Sigmoid colon (tissue), 7 donors: Measurements from ENCODE around the gene GLTP. TPM values are rescaled to one million over a fixed set of nuclear protein-coding genes. Genes with fewer than 3 reads are reported as not detected.

Source experiments
- DNase-seq: peaks from one replicate; pipeline ENCODE4 v3.0.0-alpha.2; 2019
- H3K27ac ChIP-seq, 4 donors: fragments of 200-600 bp; sonication (generic); one replicate each; pipeline ENCODE4 v1.5.1; 2016 to 2019; ENCODE audit warnings: mild to moderate bottlenecking in 1 of 4
- H3K27me3 ChIP-seq, 3 donors: fragments of 200-600 bp; sonication (generic); one replicate each; pipeline ENCODE4 v1.5.1; 2019; ENCODE audit warnings: mild to moderate bottlenecking in 1 of 3
- H3K36me3 ChIP-seq, 4 donors: fragments of 200-600 bp; sonication (generic); one replicate each; pipeline ENCODE4 v1.5.1; 2016 to 2019
- H3K4me1 ChIP-seq, 4 donors: fragments of 200-600 bp; sonication (generic); one replicate each; pipeline ENCODE4 v1.5.1; 2017 to 2019
- H3K4me3 ChIP-seq, 4 donors: fragments of 200-600 bp; sonication (generic); one replicate each; pipeline ENCODE4 v1.5.1; 2017 to 2019; ENCODE audit warnings: mild to moderate bottlenecking in 2 of 4, moderate library complexity in 1 of 4
- H3K9me3 ChIP-seq, 4 donors: fragments of 200-600 bp in 3 of 4; sonication (generic) in 3 of 4; one replicate each; pipeline versions ENCODE4 v1.5.1 to v1.6.1; 2013 to 2019
- EP300 ChIP-seq, 4 donors: sonication (generic); formaldehyde crosslinking; IDR thresholded peaks; one replicate each; pipeline ENCODE4 v1.6.1; 2017; ENCODE audit warnings: antibody characterized with exemption in 4 of 4
- POLR2A ChIP-seq, 2 donors: fragments of 450-650 bp; IDR thresholded peaks; one replicate each; pipeline ENCODE4 v1.6.1; 2016; ENCODE audit warnings: antibody characterized with exemption in 2 of 2, mild to moderate bottlenecking in 2 of 2, moderate library complexity in 2 of 2
- POLR2AphosphoS5 ChIP-seq, 4 donors: sonication (generic); formaldehyde crosslinking; IDR thresholded peaks; one replicate each; pipeline ENCODE4 v1.6.1; 2017; ENCODE audit warnings: antibody characterized with exemption in 4 of 4
- WGBS, 2 donors: extraction: QIAGEN DNeasy Blood & Tissue Kit; methylation state at CpG; one replicate each; pipeline ENCODE4 v1.1.7; 2013; 5-methylcytosine and 5-hydroxymethylcytosine counted together
- intact Hi-C: fragments of 100-400 bp; cut with DNase I; formaldehyde crosslinking; loops from one replicate; pipeline ENCODE4 v1.15.1; 2023
- polyA plus RNA-seq, 3 donors: library from polyadenylated mRNA; stranded (reverse); fragments of 200-250 nt; gene quantifications; one replicate each; pipeline ENCODE4 v1.2.3, GENCODE V29; 2013
- total RNA-seq, 4 donors: library from RNA; depleted of rRNA; stranded (reverse); fragments of >200 nt; gene quantifications; one replicate each; pipeline ENCODE4 v1.1.0, GENCODE V29; 2016
- TF ChIP-seq, protein P1 (sequence below), 4 experiments: fragments of 450-650 bp in 3 of 4; fragments of 200-600 bp in 1 of 4; IDR thresholded peaks; one replicate each; pipeline ENCODE4 v1.5.1; 2016 to 2019; ENCODE audit warnings: antibody characterized with exemption in 4 of 4, mild to moderate bottlenecking in 3 of 4, moderate library complexity in 2 of 4
- donor health status: healthy with polysubstance abuse.
- donor health status: Bipolar disorder and iron deficiency.
- donor health status: healthy.

Gene GLTP
- total and polyA plus RNA-seq, 7 donors, result 33.5 to 105 (median 45.3) TPM

DNA sequence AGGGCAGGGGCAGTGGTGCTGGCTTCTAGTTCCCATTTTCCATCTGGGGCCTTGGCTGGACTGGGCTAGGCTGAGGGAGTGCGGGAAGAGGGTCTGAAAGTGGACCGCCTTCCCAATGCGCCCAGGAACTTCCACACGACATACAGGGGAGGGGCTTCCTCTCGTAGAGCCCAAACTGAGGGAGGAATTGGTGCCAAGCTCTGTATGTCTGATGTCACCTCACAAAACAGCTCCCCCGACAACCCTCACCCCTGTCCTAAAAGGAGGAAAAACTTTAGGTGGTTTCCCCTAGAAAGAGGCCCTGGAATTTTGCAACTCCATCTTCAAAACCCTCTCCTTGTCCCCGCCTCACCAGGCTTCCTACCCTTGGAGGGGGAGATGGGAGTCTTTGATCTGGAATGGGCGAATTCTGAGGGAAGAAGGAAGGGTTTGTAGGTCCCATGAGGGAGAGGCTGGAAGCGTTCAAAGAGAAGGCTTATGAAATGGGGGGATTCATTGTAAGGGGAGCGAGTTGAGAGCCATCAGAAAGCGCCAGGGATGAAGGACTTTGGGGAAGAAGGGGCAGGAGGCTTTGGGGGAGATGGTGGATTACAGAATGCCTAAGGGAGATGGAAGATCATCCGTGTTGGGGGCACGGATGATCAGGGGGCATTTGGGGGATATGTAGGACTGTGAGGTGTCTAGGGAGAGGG lies 844 bp downstream of the GLTP start:
- Histone ChIP-seq H3K4me1 (peaks cover 0 to 28% (median 25%) of the 10 kb centered on the region in 4 donors), H3K9me3 (no peaks in the 10 kb centered on the region), H3K36me3 (no peaks in the 10 kb centered on the region), H3K27ac (peak overlapping the region; percentile 74 to 86 (median 80)), H3K4me3 (peak overlapping the region; percentile 67 to 94 (median 84)), H3K27me3 (no peaks in the 10 kb centered on the region)
- no peak for DNase-seq
- 8 to 19% methylated on average over 13 of the region's 13 CpGs for WGBS, 2 donors
- intact Hi-C loops, result loop anchor here (1.0 to 10.0 kb wide), 2 partner anchors 74 to 305 kb away; partner anchors contain the start of genes MMAB and MVK
- TF ChIP-seq POLR2AphosphoS5 (IDR thresholded peaks at IDR 0.05) (no peak), POLR2A (IDR thresholded peaks at IDR 0.05) (no peak), EP300 (IDR thresholded peaks at IDR 0.05) (no peak)
- TF ChIP-seq, protein P1, sequence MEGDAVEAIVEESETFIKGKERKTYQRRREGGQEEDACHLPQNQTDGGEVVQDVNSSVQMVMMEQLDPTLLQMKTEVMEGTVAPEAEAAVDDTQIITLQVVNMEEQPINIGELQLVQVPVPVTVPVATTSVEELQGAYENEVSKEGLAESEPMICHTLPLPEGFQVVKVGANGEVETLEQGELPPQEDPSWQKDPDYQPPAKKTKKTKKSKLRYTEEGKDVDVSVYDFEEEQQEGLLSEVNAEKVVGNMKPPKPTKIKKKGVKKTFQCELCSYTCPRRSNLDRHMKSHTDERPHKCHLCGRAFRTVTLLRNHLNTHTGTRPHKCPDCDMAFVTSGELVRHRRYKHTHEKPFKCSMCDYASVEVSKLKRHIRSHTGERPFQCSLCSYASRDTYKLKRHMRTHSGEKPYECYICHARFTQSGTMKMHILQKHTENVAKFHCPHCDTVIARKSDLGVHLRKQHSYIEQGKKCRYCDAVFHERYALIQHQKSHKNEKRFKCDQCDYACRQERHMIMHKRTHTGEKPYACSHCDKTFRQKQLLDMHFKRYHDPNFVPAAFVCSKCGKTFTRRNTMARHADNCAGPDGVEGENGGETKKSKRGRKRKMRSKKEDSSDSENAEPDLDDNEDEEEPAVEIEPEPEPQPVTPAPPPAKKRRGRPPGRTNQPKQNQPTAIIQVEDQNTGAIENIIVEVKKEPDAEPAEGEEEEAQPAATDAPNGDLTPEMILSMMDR (IDR thresholded peaks at IDR 0.05), result no peak

DNA sequence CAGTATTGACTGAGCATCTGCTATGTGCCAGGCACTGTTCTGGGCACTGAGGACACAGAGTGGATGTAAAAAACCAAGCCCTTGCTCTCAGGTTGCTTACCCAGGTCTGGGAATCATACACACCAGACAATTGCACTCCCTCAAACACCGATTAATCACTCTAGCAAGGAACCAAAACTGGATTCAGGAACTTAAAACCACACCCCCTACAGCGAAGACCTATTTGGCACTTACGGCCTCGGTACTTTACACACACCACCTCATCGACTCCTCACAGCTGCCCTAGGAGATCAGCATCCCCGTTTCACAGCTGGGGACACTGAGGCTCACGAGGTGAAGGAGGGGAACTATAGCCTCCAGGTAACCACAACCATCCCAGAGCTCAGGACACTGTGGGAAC lies 1.6 kb downstream of the GLTP start:
- Histone ChIP-seq H3K27ac (peak overlapping the region in 1 of 4 donors; percentile 86), H3K9me3 (no peaks in the 10 kb centered on the region), H3K36me3 (no peaks in the 10 kb centered on the region), H3K27me3 (no peaks in the 10 kb centered on the region), H3K4me1 (peaks cover 0 to 28% (median 25%) of the 10 kb centered on the region in 4 donors), H3K4me3 (peak overlapping the region in 3 of 4 donors; percentile 79 to 94 (median 89))
- TF ChIP-seq, protein P1 (IDR thresholded peaks at IDR 0.05), result no peak
- TF ChIP-seq EP300 (IDR thresholded peaks at IDR 0.05) (no peak), POLR2A (IDR thresholded peaks at IDR 0.05) (no peak), POLR2AphosphoS5 (IDR thresholded peaks at IDR 0.05) (no peak)
- no peak for DNase-seq
- intact Hi-C loops, result no loop called here
- 22 to 72% methylated on average over 7 of the region's 7 CpGs for WGBS, 2 donors

DNA sequence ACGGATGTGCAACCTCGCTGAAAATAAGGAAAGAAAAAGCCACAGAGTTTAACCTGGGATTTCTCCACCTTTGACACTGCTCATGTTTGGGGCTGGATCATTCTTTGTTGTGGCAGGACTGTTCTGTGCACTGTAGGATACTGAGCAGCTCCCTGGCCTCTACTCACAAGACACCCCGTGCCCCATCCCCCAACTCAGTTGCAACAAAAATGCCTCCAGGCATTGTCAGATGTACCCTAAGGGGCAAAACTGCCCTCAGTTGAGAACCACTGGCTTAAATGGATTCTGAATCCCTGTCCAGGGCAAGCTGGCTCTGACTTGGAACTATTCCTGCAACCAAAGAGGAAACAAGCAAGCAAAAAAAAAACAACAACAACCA lies 2.1 kb downstream of the GLTP start:
- H3K36me3 ChIP-seq, result no peaks in the 10 kb centered on the region
- H3K27me3 ChIP-seq, result no peaks in the 10 kb centered on the region
- H3K27ac ChIP-seq, result no peak overlapping the region
- TF ChIP-seq POLR2AphosphoS5 (IDR thresholded peaks at IDR 0.05) (no peak), POLR2A (IDR thresholded peaks at IDR 0.05) (no peak), EP300 (IDR thresholded peaks at IDR 0.05) (no peak)
- TF ChIP-seq, protein P1 (IDR thresholded peaks at IDR 0.05), result no peak
- no peak overlapping the region for H3K4me3 ChIP-seq
- H3K9me3 ChIP-seq, result no peaks in the 10 kb centered on the region
- intact Hi-C loops, result no loop called here
- peaks cover 0 to 28% (median 25%) of the 10 kb centered on the region in 4 donors for H3K4me1 ChIP-seq
- DNase-seq, result no peak
- WGBS, 2 donors, result 89 to 96% methylated on average over 3 of the region's 3 CpGs

DNA sequence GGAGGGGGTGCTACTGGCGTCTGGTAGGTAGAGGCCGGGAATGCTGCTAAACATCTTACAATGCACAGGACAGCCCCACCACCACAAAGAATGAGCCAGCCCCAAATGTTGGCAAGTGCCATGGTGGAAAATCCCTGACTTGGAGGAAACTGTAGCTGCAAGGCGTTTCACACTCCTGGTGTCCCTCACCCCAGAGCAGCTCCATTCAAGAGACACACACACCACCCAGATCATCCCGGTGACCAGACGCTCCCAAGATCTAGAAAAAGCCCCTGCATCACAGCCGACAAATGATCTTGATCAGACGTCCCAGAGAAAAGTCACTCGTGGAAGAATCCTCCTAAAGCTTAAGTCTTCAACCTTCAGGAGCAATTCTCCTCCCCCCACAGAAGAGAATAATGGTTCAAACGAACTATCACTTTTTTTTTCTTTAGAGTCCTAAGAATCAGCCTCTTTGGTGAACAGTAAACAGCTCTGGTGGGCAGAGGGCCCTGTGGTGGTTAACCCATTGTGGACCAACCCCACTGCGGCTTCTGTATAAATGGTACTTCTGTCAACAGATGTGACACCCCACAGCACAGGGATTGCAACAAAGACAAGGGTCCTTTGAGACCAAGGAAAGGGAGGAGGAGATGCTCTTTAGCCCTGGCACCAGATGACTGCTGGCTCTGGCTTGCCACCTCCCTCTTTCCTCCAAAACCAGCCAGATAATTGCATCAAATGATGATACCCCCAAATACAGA lies 2.7 kb downstream of the GLTP start:
- no peak overlapping the region for H3K4me3 ChIP-seq
- TF ChIP-seq, protein P1 (IDR thresholded peaks at IDR 0.05), result no peak
- TF ChIP-seq EP300 (IDR thresholded peaks at IDR 0.05), result no peak
- no peak for TF ChIP-seq POLR2A (IDR thresholded peaks at IDR 0.05)
- no peak for TF ChIP-seq POLR2AphosphoS5 (IDR thresholded peaks at IDR 0.05)
- H3K9me3 ChIP-seq, result no peaks in the 10 kb centered on the region
- no peak overlapping the region for H3K27ac ChIP-seq
- DNase-seq, result no peak
- peaks cover 0 to 28% (median 25%) of the 10 kb centered on the region in 4 donors for H3K4me1 ChIP-seq
- 81 to 83% methylated on average over 10 of the region's 10 CpGs for WGBS, 2 donors
- intact Hi-C loops, result no loop called here
- peaks cover 0 to 2% (median 0%) of the 10 kb centered on the region in 4 donors for H3K36me3 ChIP-seq
- H3K27me3 ChIP-seq, result no peaks in the 10 kb centered on the region
